OCI-LY7 (cell line): Measurements from ENCODE around the gene RANBP17. TPM values are rescaled to one million over a fixed set of nuclear protein-coding genes. Genes with fewer than 3 reads are reported as not detected.

Experiments used
- BruUV-seq: library from RNA; stranded (reverse); fragments of 400-500 nt; replicated peaks from 2 replicates; lab custom pipeline; 2021; lab: Mats Ljungman, UMichigan
- CTCF ChIA-PET: fragments of 300-600 bp; sonication (Branson Sonifier 250); formaldehyde crosslinking; loops from one replicate; lab custom pipeline; 2022; ENCODE audit warnings: antibody characterized with exemption; ENCODE audit not compliant: unreplicated experiment; lab: Charles Lee
- POLR2A ChIA-PET: fragments of 300-600 bp; sonication (Branson Sonifier 250); formaldehyde crosslinking; loops from one replicate; lab custom pipeline; 2022; ENCODE audit warnings: antibody characterized with exemption; lab: Charles Lee
- DNase-seq: peaks from one replicate; pipeline ENCODE4 v3.0.0-alpha.2; 2015; ENCODE audit warnings: low spot score
- H2AFZ ChIP-seq: fragments of 200-600 bp; sonication (generic), shearing (Covaris generic); 2 replicates; pipeline ENCODE4 v1.6.1; 2014; ENCODE audit warnings: mild to moderate bottlenecking, antibody characterized with exemption, low read length, moderate library complexity
- H3K27ac ChIP-seq: fragments of 200-600 bp; sonication (generic); 2 replicates; pipeline ENCODE4 v1.5.1; 2014; ENCODE audit warnings: mixed run types, low read depth, mild to moderate bottlenecking, moderate library complexity, low read length, inconsistent platforms; ENCODE audit not compliant: poor library complexity, severe bottlenecking
- H3K36me3 ChIP-seq: fragments of 200-600 bp; sonication (generic); 2 replicates; pipeline ENCODE4 v1.6.1; 2014; ENCODE audit warnings: mild to moderate bottlenecking, antibody characterized with exemption, low read length, moderate library complexity, mixed read lengths; ENCODE audit not compliant: insufficient read depth
- H3K4me1 ChIP-seq: fragments of 200-600 bp; sonication (generic); 2 replicates; pipeline ENCODE4 v1.5.1; 2014; ENCODE audit warnings: mild to moderate bottlenecking, low read length; ENCODE audit not compliant: insufficient read depth, poor library complexity, severe bottlenecking
- H3K4me2 ChIP-seq: fragments of 200-600 bp; sonication (generic); 2 replicates; pipeline ENCODE4 v1.6.1; 2014; ENCODE audit warnings: mild to moderate bottlenecking, low read length
- H3K4me3 ChIP-seq: fragments of 200-600 bp; sonication (generic); 2 replicates; pipeline ENCODE4 v1.5.1; 2014; ENCODE audit warnings: mild to moderate bottlenecking, low read depth, low read length; ENCODE audit not compliant: poor library complexity, severe bottlenecking
- H3K79me2 ChIP-seq: fragments of 200-600 bp; sonication (generic); 2 replicates; pipeline ENCODE4 v1.6.1; 2016; ENCODE audit warnings: low read depth, mild to moderate bottlenecking, low read length, moderate library complexity, mixed read lengths; ENCODE audit not compliant: insufficient read depth
- H3K9me2 ChIP-seq: fragments of 200-600 bp; sonication (generic); 2 replicates; pipeline ENCODE4 v1.6.1; 2016; ENCODE audit warnings: mild to moderate bottlenecking, low read length, mixed read lengths; ENCODE audit not compliant: insufficient read depth
- H3K9me3 ChIP-seq: fragments of 200-600 bp; sonication (generic); 2 replicates; pipeline ENCODE4 v1.6.1; 2014; ENCODE audit warnings: mild to moderate bottlenecking, mixed run types, low read length, mixed read lengths
- H4K20me1 ChIP-seq: fragments of 200-600 bp; sonication (generic); 2 replicates; pipeline ENCODE4 v1.6.1; 2014; ENCODE audit warnings: mild to moderate bottlenecking, antibody characterized with exemption, low read length, moderate library complexity, mixed read lengths; ENCODE audit not compliant: insufficient read depth
- CTCF ChIP-seq: fragments of 200-600 bp; sonication (generic); conservative IDR thresholded peaks from 2 replicates; pipeline ENCODE4 v1.5.1; 2014; ENCODE audit warnings: mild to moderate bottlenecking, antibody characterized with exemption, low read length, moderate library complexity, mixed read lengths
- EZH2phosphoT487 ChIP-seq: fragments of 200-600 bp; sonication (generic); IDR thresholded peaks from 2 replicates; pipeline ENCODE4 v1.6.1; 2018; ENCODE audit warnings: low read depth, borderline replicate concordance, mild to moderate bottlenecking, mixed run types, antibody characterized with exemption, low read length, moderate library complexity, mixed read lengths
- intact Hi-C: fragments of 100-400 bp; cut with micrococcal nuclease; formaldehyde crosslinking; loops from one replicate; pipeline ENCODE4 v1.10.0; 2022; ENCODE audit not compliant: unreplicated experiment
- total RNA-seq, 2 experiments: library from RNA; depleted of rRNA in 1 of 2; stranded (reverse); fragments of >200 nt in 1 of 2; shearing (Covaris generic) in 1 of 2; gene quantifications; 2 replicates each; pipeline ENCODE4 v1.2.3, GENCODE V29; 2014 to 2022

RANBP17 gene
- total RNA-seq, 2 experiments from 2014 or later, result not detected

- Histone ChIP-seq H3K79me2 (no peaks in the 10 kb centered on the region), H4K20me1 (no peaks in the 10 kb centered on the region), H3K4me3 (no peak overlapping the region), H3K9me2 (no peaks in the 10 kb centered on the region), H3K9me3 (no peaks in the 10 kb centered on the region), H3K4me2 (no peak overlapping the region), H3K36me3 (no peaks in the 10 kb centered on the region), H2AFZ (no peak overlapping the region), H3K4me1 (no peaks in the 10 kb centered on the region), H3K27ac (no peak overlapping the region)
- no peak for TF ChIP-seq CTCF
- TF ChIP-seq EZH2phosphoT487, result no peak
- CTCF ChIA-PET, result no interaction called here
- POLR2A ChIA-PET, result no interaction called here
- BruUV-seq, result no TSS peak
- no peak for DNase-seq
- intact Hi-C loops, result no loop called here
Measured at GRCh38 chr5:171264843-171265242, 403.0 kb downstream of the RANBP17 start.

GRCh38 chr5:171268700-171269620 lies 407.1 kb downstream of the RANBP17 start:
- no peak for TF ChIP-seq CTCF
- TF ChIP-seq EZH2phosphoT487, result no peak
- intact Hi-C loops, result no loop called here

GRCh38 chr5:171269717-171270116 lies 407.9 kb downstream of the RANBP17 start:
- H3K9me2 ChIP-seq, result no peaks in the 10 kb centered on the region
- no peak overlapping the region for H3K27ac ChIP-seq
- H3K9me3 ChIP-seq, result no peaks in the 10 kb centered on the region
- no peak overlapping the region for H2AFZ ChIP-seq
- H3K79me2 ChIP-seq, result no peaks in the 10 kb centered on the region
- H3K4me1 ChIP-seq, result no peaks in the 10 kb centered on the region
- TF ChIP-seq CTCF (no peak), EZH2phosphoT487 (no peak)
- intact Hi-C loops, result no loop called here
- CTCF ChIA-PET, result no interaction called here
- H3K4me2 ChIP-seq, result no peak overlapping the region
- no peak for DNase-seq
- H3K4me3 ChIP-seq, result no peak overlapping the region
- POLR2A ChIA-PET, result interaction anchor here (0.6 kb wide), 2 partner anchors 801 to 1269 kb away, joined by 3 read pairs; no protein-coding TSS in a partner anchor
- BruUV-seq, result no TSS peak
- no peaks in the 10 kb centered on the region for H4K20me1 ChIP-seq
- no peaks in the 10 kb centered on the region for H3K36me3 ChIP-seq

More at GRCh38 chr5:171268700-171269620, 407.1 kb downstream of the RANBP17 start:
- ChIA-PET CTCF (no interaction called here), POLR2A (no interaction called here)
- BruUV-seq, result no TSS peak
- Histone ChIP-seq H3K9me3 (no peaks in the 10 kb centered on the region), H3K4me3 (no peak overlapping the region), H3K9me2 (no peaks in the 10 kb centered on the region), H4K20me1 (no peaks in the 10 kb centered on the region), H3K36me3 (no peaks in the 10 kb centered on the region), H3K79me2 (no peaks in the 10 kb centered on the region), H2AFZ (no peak overlapping the region), H3K4me1 (no peaks in the 10 kb centered on the region), H3K4me2 (no peak overlapping the region), H3K27ac (no peak overlapping the region)
- no peak for DNase-seq
